IPS DF 4.7 (cell line): Measurements from ENCODE around the gene DAP3.

Experiments used
- DNase-seq: peaks from one replicate; pipeline ENCODE4 v3.0.0-alpha.2; 2013; ENCODE audit warnings: low spot score; ENCODE audit errors: extremely low read depth

DAP3 gene

DNA sequence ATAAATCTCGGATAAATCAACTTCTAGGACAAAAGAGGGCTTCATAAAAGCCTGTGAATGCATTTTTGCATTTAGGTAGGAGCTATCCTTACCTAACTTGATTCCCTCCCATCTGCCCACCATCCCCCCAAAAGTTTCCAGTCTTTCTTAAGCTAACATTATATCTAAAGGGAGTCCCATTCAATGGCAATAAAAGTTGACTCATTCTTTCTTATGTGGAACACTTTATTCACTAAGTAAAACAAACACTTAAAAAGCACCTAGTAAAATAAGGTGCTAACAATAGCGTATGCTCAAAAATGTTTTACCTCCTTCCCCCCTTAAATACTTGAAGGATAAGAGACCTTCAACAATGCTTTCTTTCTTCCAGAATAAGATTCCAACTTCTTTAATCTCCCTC lies 84.3 kb downstream of the DAP3 start:
- DNase-seq = no peak

DNA sequence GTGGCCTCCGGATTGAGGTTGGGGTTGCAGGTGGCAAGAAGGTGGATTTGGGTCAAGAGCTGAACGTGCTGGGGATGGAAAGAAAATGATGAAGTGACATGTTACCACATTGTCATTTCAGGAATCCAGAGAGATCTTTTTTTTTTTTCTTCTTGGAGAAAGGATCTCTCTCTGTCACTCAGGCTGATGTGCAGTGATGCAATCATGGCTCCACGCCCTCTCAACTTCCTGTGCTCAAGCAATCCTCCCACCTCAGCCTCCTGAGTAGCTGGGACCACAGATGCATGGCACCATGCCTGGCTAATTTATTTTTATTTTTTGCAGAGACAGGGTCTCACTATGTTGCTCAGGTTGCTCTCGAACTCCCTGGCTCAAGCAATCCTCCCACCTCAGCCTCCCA lies 87.5 kb downstream of the DAP3 start:
- DNase-seq = no peak

DNA sequence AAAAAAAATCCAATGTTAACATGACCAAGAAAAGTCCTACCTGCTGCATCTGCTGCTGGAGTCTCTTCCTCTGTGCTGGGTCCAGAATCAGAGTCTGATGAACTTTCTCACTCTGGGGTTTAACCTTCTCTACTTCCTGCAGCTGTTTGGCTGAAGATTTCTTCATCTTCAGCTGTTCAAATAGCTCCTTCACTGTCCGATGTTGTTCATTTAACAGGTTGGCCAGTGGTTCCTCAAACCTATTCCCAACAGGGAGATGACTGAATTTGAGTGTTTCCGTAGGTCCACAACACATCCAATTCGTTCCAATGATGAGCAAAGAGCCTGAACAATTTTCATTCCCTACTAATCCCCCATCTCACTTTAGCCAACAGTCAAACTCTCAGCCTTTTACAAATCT lies 88.7 kb downstream of the DAP3 start:
- no peak for DNase-seq
